Measurements from ENCODE around the gene CCDC91.
"Not testable (repeated sequence)": the region's sequence is repeated elsewhere in the genome, so short reads cannot be mapped to it uniquely, and the experiment has no call there.

The CCDC91 gene

GRCh38 chr12:28367326-28367725, 177.1 kb downstream of the CCDC91 start:
- no peak for DNase-seq (ENCODE audit: low read depth)

DNA sequence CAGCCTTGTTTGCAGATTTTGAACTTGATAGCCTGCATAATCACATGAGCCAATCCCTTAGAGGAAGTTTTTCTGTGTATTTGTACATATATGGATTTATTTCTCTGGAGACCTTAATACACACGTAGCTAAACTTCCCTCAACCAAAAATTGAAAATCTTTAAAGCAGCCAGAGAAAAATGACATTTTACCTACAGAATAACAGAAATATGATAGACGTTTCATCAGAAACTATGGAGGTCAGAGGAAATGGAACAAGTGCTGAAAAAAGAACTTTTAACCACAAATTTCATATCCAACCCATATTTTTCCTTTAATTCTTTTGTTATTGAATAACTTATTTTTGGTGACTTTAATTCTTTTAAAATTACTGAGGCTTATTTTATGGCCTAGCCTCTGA, 177.7 kb downstream of the CCDC91 start:
- DNase-seq (ENCODE audit: low read depth), result no peak

DNA sequence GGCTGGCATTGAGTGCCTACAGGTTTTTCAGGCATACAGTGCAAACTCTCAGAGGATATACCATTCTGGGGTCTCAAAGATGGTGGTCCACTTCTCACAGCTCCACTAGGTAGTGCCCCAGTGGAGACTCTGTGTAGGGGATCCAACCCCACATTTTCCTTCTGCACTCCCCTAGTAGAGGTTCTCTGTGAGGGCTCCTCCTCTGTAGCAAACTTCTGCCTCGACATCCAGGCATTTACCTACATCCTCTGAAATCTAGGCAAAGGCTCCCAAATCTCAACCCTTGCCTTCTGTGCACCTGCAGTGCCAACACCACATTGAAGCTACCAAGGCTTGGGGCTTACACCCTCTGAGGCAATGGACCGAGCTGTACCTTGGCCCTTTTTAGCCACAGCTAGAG, 179.2 kb downstream of the CCDC91 start:
- DNase-seq (ENCODE audit: low read depth), result no peak

GRCh38 chr12:28374556-28374955, 184.3 kb downstream of the CCDC91 start:
- no peak for DNase-seq (ENCODE audit: low read depth)

DNA sequence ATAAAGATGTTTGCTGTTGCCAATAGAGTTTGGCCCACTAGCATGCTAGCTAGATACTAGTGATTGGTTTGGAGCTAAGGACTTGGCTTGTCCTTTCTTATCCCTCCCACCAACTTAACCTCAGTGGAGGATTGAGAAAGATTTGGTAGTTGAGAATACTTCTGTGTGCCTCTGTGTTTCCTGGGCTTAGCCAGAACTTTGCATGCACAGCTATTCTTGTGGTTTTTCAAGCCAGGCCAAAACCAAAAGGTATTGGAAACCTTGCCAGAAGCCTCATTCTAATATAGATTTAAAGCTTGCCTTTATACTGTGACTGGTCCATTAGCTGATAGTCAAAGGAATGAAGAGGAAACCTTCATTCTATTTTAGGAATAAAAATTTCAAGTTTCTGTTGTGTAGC, 188.5 kb downstream of the CCDC91 start:
- DNase-seq (ENCODE audit: low read depth), result peak; percentile 79

- DNase-seq (ENCODE audit: low read depth), result not testable (repeated sequence)
Observed at GRCh38 chr12:28379779-28380178, 189.5 kb downstream of the CCDC91 start.

- DNase-seq (ENCODE audit: low read depth), result no peak
Observed at GRCh38 chr12:28383368-28383767, 193.1 kb downstream of the CCDC91 start.

DNA sequence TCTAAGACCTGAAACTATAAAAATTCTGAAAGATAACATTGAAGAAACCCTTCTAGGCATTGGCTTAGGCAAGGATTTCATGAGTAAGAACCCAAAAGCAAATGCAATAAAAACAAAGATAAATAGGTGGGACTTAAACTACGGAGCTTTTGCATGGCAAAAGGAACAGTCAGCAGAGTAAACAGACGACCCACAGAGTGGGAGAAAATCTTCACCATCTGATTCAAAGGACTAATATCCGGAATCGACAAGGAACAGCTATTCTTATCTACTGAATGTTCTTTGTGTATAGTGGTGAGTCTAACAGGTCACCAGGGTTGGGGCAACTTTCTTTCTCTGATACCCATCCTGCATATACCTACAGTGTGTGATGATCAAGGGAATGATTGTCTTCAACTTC, 198.6 kb downstream of the CCDC91 start:
- no peak for DNase-seq (ENCODE audit: low read depth)

DNA sequence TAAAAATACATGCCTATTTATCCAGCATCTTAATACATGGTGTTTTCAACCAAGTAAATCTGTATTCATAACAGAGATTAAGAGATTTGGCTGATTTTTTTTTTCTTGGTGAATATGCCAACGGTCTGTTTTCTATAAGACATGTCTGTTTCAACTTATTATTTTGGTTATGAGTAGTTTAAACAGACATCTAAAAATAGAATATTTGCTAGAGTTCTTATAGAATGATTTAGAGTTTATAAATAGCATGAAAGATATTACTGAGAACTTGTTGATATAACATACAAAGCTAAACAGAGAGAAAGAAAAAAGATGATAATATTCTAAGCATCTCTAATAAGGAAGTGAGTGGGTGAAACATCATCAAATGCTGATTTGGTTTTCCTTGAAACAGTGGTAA, 199.9 kb downstream of the CCDC91 start:
- DNase-seq (ENCODE audit: low read depth), result no peak

- DNase-seq (ENCODE audit: low read depth), result peak; percentile 78
Observed at GRCh38 chr12:28390761-28391385, 200.6 kb downstream of the CCDC91 start.

DNA sequence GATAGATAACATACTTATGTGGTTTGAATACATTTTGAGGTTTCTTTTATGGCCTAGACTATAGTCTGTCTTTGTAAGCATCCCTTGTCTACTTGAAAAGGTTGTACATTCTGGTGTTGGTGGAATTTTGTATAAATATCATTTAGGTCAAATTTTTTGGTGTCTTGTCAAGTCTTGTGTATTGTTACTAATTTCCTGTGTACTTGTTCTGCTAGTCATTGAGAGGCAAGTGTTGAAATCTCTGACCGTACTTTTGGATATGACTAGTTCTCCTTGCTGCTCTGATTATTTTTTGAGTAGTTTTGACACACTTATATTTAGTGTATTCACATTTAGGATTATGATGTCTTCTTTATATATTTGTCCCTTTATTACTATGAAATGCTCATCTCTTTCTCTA, 219.6 kb downstream of the CCDC91 start:
- DNase-seq (ENCODE audit: low read depth), result no peak

DNA sequence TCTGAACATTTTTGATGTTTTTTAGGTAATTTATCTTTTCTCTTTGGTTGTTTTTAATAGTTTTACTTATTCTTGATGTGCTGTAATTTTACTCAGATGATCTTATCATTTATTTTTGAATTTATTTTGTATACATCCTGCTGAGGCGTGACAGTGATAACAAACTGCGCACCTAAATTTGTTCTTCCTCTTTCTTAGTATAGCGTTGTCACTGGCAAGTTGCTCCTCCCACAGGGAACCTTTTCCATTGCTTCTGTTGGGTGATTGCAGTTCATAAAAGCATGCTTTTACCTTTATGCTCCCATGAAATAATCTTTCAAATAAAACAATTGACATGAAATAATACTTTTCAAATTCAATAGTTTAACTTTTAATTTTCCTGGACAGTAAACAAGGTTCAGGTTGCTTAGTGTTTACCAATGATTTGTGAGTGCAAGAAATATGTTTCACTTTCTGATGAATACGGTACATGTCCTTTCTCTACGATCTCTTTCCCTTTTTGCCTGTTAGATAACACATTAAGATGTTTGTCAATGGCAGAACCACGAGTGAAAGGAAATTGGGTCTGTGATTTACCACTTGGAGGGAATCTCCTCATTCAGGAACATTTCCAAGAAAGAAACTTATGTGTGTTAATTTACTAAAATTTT, 223.3 kb downstream of the CCDC91 start:
- no peak for DNase-seq (ENCODE audit: low read depth)

- peak; percentile 80 for DNase-seq (ENCODE audit: low read depth)
Observed at GRCh38 chr12:28415755-28416154, 225.5 kb downstream of the CCDC91 start.

- no peak for DNase-seq (ENCODE audit: low read depth)
Observed at GRCh38 chr12:28421374-28421773, 231.1 kb downstream of the CCDC91 start.

DNA sequence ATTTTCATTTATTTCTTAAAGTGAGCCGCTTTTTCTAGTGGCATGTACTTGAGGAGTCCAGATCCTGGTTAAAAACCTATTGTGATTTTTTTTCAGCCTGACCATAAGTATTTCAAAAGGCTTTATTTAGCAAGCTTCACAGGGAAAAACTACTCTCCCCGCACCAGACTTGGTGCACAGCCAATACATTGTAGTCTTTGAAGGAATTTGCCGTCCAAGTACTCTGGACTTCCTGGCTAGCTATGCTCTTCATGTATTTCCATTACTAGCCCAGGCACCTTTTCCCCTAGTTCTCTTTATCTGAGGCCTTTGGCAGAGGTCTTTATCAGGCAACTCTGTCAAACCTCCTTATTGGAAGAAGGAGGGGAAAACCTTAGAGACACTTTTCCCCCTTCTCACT, 234.7 kb downstream of the CCDC91 start:
- peak; percentile 28 for DNase-seq (ENCODE audit: low read depth)

DNA sequence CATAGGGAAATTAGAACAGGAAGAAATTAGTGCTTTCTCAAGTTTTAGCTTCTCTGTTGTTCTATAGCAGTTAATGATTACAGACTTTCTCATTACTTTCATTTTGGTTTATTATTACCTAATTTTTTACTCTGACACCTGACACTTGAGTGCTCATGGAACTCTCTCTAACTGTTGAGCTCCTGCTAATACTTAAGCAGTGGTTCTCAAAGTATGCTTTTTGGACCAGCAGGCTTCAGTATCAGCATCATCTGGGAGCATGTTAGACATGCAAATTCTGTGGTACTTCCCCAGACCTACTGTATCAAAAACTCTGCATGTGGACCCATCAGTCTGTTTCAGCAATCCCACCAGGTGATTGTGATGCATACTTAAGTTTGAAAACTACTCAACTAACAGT, 235.3 kb downstream of the CCDC91 start:
- DNase-seq (ENCODE audit: low read depth), result no peak

GRCh38 chr12:28427046-28427445, 236.8 kb downstream of the CCDC91 start:
- no peak for DNase-seq (ENCODE audit: low read depth)

DNA sequence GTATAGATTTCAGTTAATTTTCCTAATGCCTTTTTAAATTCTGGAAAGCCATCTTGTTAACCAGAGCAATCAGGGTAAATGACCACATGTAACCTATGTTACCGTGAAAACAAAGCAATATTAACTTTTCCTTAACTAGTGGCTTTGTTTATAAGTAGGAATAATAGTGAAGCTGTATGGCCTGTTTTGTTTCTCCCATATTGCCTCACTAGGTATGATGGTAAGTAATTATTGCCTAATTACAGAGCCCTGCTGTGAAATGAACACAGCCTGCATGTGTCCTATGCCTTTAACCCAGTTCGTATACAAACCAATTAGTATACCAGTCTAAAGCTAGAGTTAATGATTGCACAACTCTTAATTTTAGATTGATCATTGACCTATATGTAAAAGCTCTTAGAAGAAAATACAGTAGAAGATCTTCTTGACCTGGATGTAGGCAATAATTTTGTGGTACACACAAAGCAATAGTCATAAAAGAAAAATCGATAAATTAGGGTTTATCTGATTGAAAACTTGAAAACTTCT, 249.9 kb downstream of the CCDC91 start:
- no peak for DNase-seq (ENCODE audit: low read depth)

- no peak for DNase-seq (ENCODE audit: low read depth)
Observed at GRCh38 chr12:28442101-28442500, 251.8 kb downstream of the CCDC91 start.

DNA sequence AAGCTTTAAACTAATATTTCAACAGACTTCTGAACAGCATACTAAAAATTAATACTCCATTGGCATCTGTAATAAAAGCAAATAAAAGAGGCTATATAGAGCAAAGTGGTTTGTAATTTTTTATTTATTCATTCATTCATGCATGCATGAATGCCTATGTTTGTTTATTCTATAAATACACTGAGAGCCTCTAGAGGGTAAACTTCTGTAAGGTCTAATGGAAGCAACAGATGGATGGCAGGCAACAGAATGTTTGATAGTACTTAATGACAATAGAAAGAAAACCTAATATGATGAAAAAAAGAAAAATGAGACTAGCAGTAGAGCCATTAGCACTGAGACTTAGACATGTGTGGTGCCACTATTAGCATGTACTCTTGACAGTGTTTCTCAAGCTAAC, 253.1 kb downstream of the CCDC91 start:
- DNase-seq (ENCODE audit: low read depth), result no peak

GRCh38 chr12:28446031-28446430, 255.8 kb downstream of the CCDC91 start:
- no peak for DNase-seq (ENCODE audit: low read depth)

DNA sequence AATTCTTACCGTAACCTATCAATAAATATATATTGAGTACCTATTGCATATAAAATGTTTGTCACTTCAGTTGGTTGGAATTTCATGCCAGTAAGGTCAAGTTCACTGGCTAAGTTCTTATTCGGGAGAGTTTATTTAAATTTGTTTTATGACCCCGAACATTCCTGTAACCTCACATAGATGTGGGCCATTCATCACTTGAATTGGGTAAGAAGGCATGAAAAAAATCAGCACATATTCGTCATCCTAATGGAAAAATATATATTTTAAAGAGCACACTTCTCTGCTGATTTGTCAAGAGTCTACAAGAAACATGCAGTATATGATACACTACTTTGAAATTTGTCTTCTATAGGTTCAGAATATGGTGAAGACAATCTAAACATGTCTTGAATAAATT, 263.4 kb downstream of the CCDC91 start:
- DNase-seq (ENCODE audit: low read depth), result no peak

DNA sequence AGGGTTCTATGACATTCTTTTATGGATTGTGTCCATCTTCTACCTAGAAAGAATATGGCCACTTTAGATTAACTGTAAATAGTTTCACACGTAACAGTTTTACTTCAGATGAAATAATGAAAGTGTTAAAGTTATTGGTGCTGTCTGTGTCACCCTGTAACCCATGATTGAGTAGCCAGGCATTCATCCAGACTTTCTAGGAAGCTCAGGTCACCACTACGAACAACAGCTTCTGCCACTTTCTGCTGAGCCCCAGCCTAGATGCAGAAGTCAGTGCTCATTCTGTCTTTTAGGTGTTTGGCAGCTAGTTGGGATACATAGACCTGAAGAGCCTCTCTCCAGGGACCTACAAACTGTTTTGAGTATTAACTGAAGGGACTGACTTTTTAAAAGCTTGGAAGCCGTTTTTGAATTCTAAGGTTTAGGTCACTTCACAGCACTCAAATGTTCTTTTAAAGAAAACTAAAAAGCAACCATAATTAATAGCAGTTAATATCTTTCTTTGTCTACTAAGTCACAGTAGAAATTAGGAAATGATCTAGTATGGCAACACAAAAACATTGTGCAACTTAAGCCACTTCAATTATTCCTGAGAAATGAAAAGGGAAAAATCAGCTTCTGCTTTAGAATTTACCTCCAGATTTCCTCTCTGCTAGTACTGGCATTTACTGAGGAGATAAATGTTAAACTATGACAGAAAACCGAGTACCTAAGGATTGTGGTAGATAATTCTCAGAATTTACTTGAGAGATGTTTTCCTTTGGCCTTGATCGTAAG, 266.9 kb downstream of the CCDC91 start:
- DNase-seq (ENCODE audit: low read depth), result no peak
